Suppressor macrophage treated with lipopolysaccharide for 4 hours (primary cell): Measurements from ENCODE around the gene TBKBP1.

ENCODE experiments used
- DNase-seq: peaks from one replicate; pipeline ENCODE4 v3.0.0-alpha.2; 2020

TBKBP1 gene

GRCh38 chr17:47716375-47716774, 22.4 kb downstream of the TBKBP1 start:
- no peak for DNase-seq

- DNase-seq: peak; percentile 24
These were observed 23.3 kb downstream of the TBKBP1 start for GRCh38 chr17:47717261-47717697.

- DNase-seq: no peak
These were observed 24.1 kb downstream of the TBKBP1 start for GRCh38 chr17:47717979-47718621.

- DNase-seq: no peak
These were observed 24.9 kb downstream of the TBKBP1 start for GRCh38 chr17:47718634-47719405.

GRCh38 chr17:47719411-47720152, 25.6 kb downstream of the TBKBP1 start:
- peak; percentile 58 for DNase-seq

GRCh38 chr17:47720196-47720595, 26.2 kb downstream of the TBKBP1 start:
- DNase-seq: no peak

- DNase-seq: peak; percentile 90
These were observed 27.0 kb downstream of the TBKBP1 start for GRCh38 chr17:47720754-47721533.

GRCh38 chr17:47721725-47722124, 27.8 kb downstream of the TBKBP1 start:
- no peak for DNase-seq

GRCh38 chr17:47724705-47725104, 30.7 kb downstream of the TBKBP1 start:
- no peak for DNase-seq

GRCh38 chr17:47725446-47726111, 31.6 kb downstream of the TBKBP1 start:
- no peak for DNase-seq

GRCh38 chr17:47726796-47727703, 33.1 kb downstream of the TBKBP1 start:
- no peak for DNase-seq

- no peak for DNase-seq
These were observed 33.7 kb downstream of the TBKBP1 start for GRCh38 chr17:47727704-47728036.

- DNase-seq: no peak
These were observed 34.4 kb downstream of the TBKBP1 start for GRCh38 chr17:47728214-47728877.

GRCh38 chr17:47729476-47729875, 35.5 kb downstream of the TBKBP1 start:
- DNase-seq: no peak

- no peak for DNase-seq
These were observed 36.7 kb downstream of the TBKBP1 start for GRCh38 chr17:47730681-47731080.

- no peak for DNase-seq
These were observed 37.4 kb downstream of the TBKBP1 start for GRCh38 chr17:47731396-47731795.

- no peak for DNase-seq
These were observed 38.6 kb downstream of the TBKBP1 start for GRCh38 chr17:47732399-47733046.

- DNase-seq: peak; percentile 84
These were observed 39.2 kb downstream of the TBKBP1 start, which contains the start of gene TBX21 for GRCh38 chr17:47733047-47733673. Gene TBX21 (plus strand): TSS chr17:47733236. CDS start chr17:47733455, 219 bp downstream.

GRCh38 chr17:47733674-47734410, 39.9 kb downstream of the TBKBP1 start:
- DNase-seq: no peak
